ENCODE results near the gene PLEKHA1. TPM values are rescaled to one million over a fixed set of nuclear protein-coding genes. Genes with fewer than 3 reads are reported as not detected.

The PLEKHA1 gene
- polyA plus RNA-seq, 1 of the 3 experiments (the other 2 are of a cell fraction), result 8.4 TPM

- H3K4me3 ChIP-seq (ENCODE audit: low read depth in 2 of 2, low read length in 1 of 2), result peak overlapping the region; percentile 73 to 89
- CTCF ChIA-PET, result interaction anchor here (1.4 to 3.1 kb wide), 2 partner anchors 62 to 75 kb away, joined by 6 to 13 read pairs; no protein-coding TSS in a partner anchor
- peak overlapping the region; percentile 89 for H3K4me2 ChIP-seq
- peaks cover 2 to 5% of the 10 kb centered on the region in 2 experiments; a peak in 3 of 4 replicates for H3K4me1 ChIP-seq (ENCODE audit: control insufficient read depth in 1 of 2, insufficient read depth in 2 of 2, low read depth in 1 of 2, low read length in 1 of 2)
- no peaks in the 10 kb centered on the region for H3F3A ChIP-seq (replicated peaks; ENCODE audit: insufficient read depth)
- peak overlapping the region; percentile 2 to 80; a peak in 3 of 4 replicates for H3K27ac ChIP-seq (ENCODE audit: low read depth in 2 of 2, low read length in 1 of 2)
- POLR2A ChIA-PET, result interaction anchor here (0.8 kb wide), 1 partner anchor 137 kb away, joined by 3 read pairs; no protein-coding TSS in a partner anchor
- H2AFZ ChIP-seq (ENCODE audit: low read depth), result peak overlapping the region; percentile 94
- peak overlapping the region; percentile 24; the same call in 1 of the 2 replicates for H3K9ac ChIP-seq
- no peaks in the 10 kb centered on the region for H3K27me3 ChIP-seq (ENCODE audit: insufficient read depth)
- 6% methylated on average over 13 of the region's 13 CpGs for WGBS (ENCODE audit: low lambda C conversion rate)
- 0 out of 2 replicates have a peak, but pooled peaks cover 3% of the 10 kb centered on the region for H4K20me1 ChIP-seq (ENCODE audit: insufficient read depth)
- TF ChIP-seq NFIC (IDR thresholded peaks at IDR 0.05; ENCODE audit: borderline replicate concordance) (no peak), CTCF (IDR thresholded peaks at IDR 0.05) (no peak), RFX5 (IDR thresholded peaks at IDR 0.05; ENCODE audit: low read length) (no peak), MEF2A (IDR thresholded peaks at IDR 0.05; ENCODE audit: borderline replicate concordance, low read depth) (no peak), USF2 (IDR thresholded peaks at IDR 0.05; ENCODE audit: borderline replicate concordance, low read depth, low read length) (no peak)
- no peaks in the 10 kb centered on the region for H3K9me2 ChIP-seq
- DNase-seq, result peak; percentile 35
- H3K79me2 ChIP-seq (ENCODE audit: insufficient read depth), result peaks cover 33% of the 10 kb centered on the region
- no peaks in the 10 kb centered on the region for H3K36me3 ChIP-seq (replicated peaks in 1 of 2; ENCODE audit: control insufficient read depth in 1 of 2, insufficient read depth in 2 of 2, low read length in 1 of 2)
- H3K9me3 ChIP-seq, result no peaks in the 10 kb centered on the region; the same call in 1 of the 2 replicates
These were observed 787 bp upstream of the PLEKHA1 start for GRCh38 chr10:122373721-122374120.

GRCh38 chr10:122374859-122375678, 561 bp downstream of the PLEKHA1 start:
- CTCF ChIA-PET, result interaction anchor here (1.2 to 3.1 kb wide), 3 partner anchors 43 to 76 kb away, joined by 3 to 13 read pairs (median 6); no protein-coding TSS in a partner anchor
- H4K20me1 ChIP-seq (ENCODE audit: insufficient read depth), result 0 out of 2 replicates have a peak, but pooled peaks cover 5% of the 10 kb centered on the region
- H3K4me2 ChIP-seq, result peak overlapping the region; percentile 81
- peak overlapping the region; percentile 74 for H3K9ac ChIP-seq
- no peaks in the 10 kb centered on the region; the same call in 1 of the 2 replicates for H3K9me3 ChIP-seq
- H3K9me2 ChIP-seq, result no peaks in the 10 kb centered on the region
- H3K36me3 ChIP-seq (replicated peaks in 1 of 2; ENCODE audit: control insufficient read depth in 1 of 2, insufficient read depth in 2 of 2, low read length in 1 of 2), result peaks cover 0 to 7% of the 10 kb centered on the region in 2 experiments
- WGBS (ENCODE audit: low lambda C conversion rate), result 4% methylated on average over 17 of the region's 89 CpGs
- H3K4me1 ChIP-seq (ENCODE audit: control insufficient read depth in 1 of 2, insufficient read depth in 2 of 2, low read depth in 1 of 2, low read length in 1 of 2), result peaks cover 2 to 5% of the 10 kb centered on the region in 2 experiments; a peak in 3 of 4 replicates
- peaks cover 46% of the 10 kb centered on the region for H3K79me2 ChIP-seq (ENCODE audit: insufficient read depth)
- peak overlapping the region; percentile 70 to 84 for H3K27ac ChIP-seq (ENCODE audit: low read depth in 2 of 2, low read length in 1 of 2)
- H2AFZ ChIP-seq (ENCODE audit: low read depth), result peak overlapping the region; percentile 83
- peak overlapping the region; percentile 73 to 89 for H3K4me3 ChIP-seq (ENCODE audit: low read depth in 2 of 2, low read length in 1 of 2)
- peak; percentile 80 for DNase-seq
- H3K27me3 ChIP-seq (ENCODE audit: insufficient read depth), result no peaks in the 10 kb centered on the region
- POLR2A ChIA-PET, result no interaction called here
- no peaks in the 10 kb centered on the region for H3F3A ChIP-seq (replicated peaks; ENCODE audit: insufficient read depth)
- TF ChIP-seq TCF12 (IDR thresholded peaks at IDR 0.05), result peak; percentile 13; the same call in 1 of the 2 replicates
- TF ChIP-seq TAF1 (IDR thresholded peaks at IDR 0.05; ENCODE audit: borderline replicate concordance, low read depth, low read length), result 0 out of 2 replicates have a peak, but pooled peaks have one; percentile 7
- peak; percentile 34; the same call in 1 of the 2 replicates for TF ChIP-seq SIN3A (IDR thresholded peaks at IDR 0.05; ENCODE audit: borderline replicate concordance, low read depth, low read length)
- no peak for TF ChIP-seq ELF1 (IDR thresholded peaks at IDR 0.05)
